Ovary (tissue), 9 donors: ENCODE measurements around the gene VPS33B. TPM values are rescaled to one million over a fixed set of nuclear protein-coding genes. Genes with fewer than 3 reads are reported as not detected.
"Not testable (repeated sequence)": the region's sequence is repeated elsewhere in the genome, so short reads cannot be mapped to it uniquely, and the experiment has no call there.

Source experiments
- DNase-seq, 5 donors: peaks; one replicate each; pipeline ENCODE4 v3.0.0-alpha.2; 2019 to 2020
- H3K27ac ChIP-seq, 2 donors: fragments of 200-600 bp; one replicate each; pipeline versions ENCODE4 v1.5.1 to v1.8.0; 2019 to 2022
- H3K27me3 ChIP-seq: fragments of 200-600 bp; one replicate; pipeline ENCODE4 v1.8.0; 2022
- H3K36me3 ChIP-seq: fragments of 200-600 bp; sonication (generic); one replicate; pipeline ENCODE4 v1.5.1; 2019
- H3K4me1 ChIP-seq: one replicate; pipeline ENCODE4 v1.8.1; 2013; ENCODE audit warnings: mild to moderate bottlenecking, moderate library complexity; ENCODE audit not compliant: insufficient read depth
- H3K4me3 ChIP-seq: fragments of 200-600 bp; sonication (generic); one replicate; pipeline ENCODE4 v1.5.1; 2017
- H3K9me3 ChIP-seq, 2 donors: fragments of 200-600 bp in 1 of 2; sonication (generic) in 1 of 2; one replicate each; pipeline versions ENCODE4 v1.5.1 to v1.8.1; 2013 to 2019; ENCODE audit warnings: mild to moderate bottlenecking in 1 of 2, moderate library complexity in 1 of 2
- EP300 ChIP-seq: sonication (generic); formaldehyde crosslinking; IDR thresholded peaks from one replicate; pipeline ENCODE4 v1.6.1; 2017; ENCODE audit warnings: antibody characterized with exemption
- POLR2A ChIP-seq: fragments of 450-650 bp; IDR thresholded peaks from one replicate; pipeline ENCODE4 v1.6.1; 2017; ENCODE audit warnings: antibody characterized with exemption, mild to moderate bottlenecking, moderate library complexity
- WGBS, 3 donors: extraction: QIAGEN DNeasy Blood & Tissue Kit in 1 of 3; methylation state at CpG; one replicate each; pipeline versions ENCODE4 v1.1.5 to v1.1.7; 2013 to 2017; 5-methylcytosine and 5-hydroxymethylcytosine counted together
- intact Hi-C, 4 donors: fragments of 100-400 bp; cut with DNase I; formaldehyde crosslinking; loops; one replicate each; pipeline versions ENCODE4 v1.11.0 to v1.15.1; 2022 to 2023
- polyA plus RNA-seq, 2 donors: library from polyadenylated mRNA; stranded (reverse); fragments of 200-250 nt in 1 of 2; fragments of 350-450 nt in 1 of 2; fragmentation: Illumina TruSeq in 1 of 2; extraction: RNeasy Lipid Tissue Mini Kit (QIAGEN cat#74804) in 1 of 2; gene quantifications; one replicate each; pipeline ENCODE4 v1.2.3, GENCODE V29; 2013 to 2014
- total RNA-seq, 7 donors: library from RNA; depleted of rRNA in 2 of 7; stranded (reverse); fragments of >200 nt in 2 of 7; fragmentation: NEBNext Ultra II Directional in 3 of 7; extraction: Animal tissue kit (Norgen Biotek cat#: 25700) in 3 of 7; gene quantifications; one replicate each; pipeline versions ENCODE4 v1.1.0 to v1.2.4, GENCODE V29; 2016 to 2023
- TF ChIP-seq, protein P1 (sequence below), 3 donors: fragments of 450-650 bp in 2 of 3; fragments of 200-600 bp in 1 of 3; IDR thresholded peaks; one replicate each; pipeline versions ENCODE4 v1.5.1 to v1.8.0; 2016 to 2022; ENCODE audit warnings: antibody characterized with exemption in 3 of 3, mild to moderate bottlenecking in 1 of 3
- donor health status: DM: no; HTN: no; CAD: no; lungs with moderate emphysema.
- donor health status: DM: no; HTN: no; CAD: no.
- donor health status: Bipolar disorder and iron deficiency.
- donor health status: DM: yes; HTN: yes; CAD: no.
- donor health status: DM: no; HTN: no; CAD: no.
- donor health status: DM: yes; HTN: yes; CAD: no.

Gene VPS33B
- total and polyA plus RNA-seq, 9 donors = 8.5 to 17.4 (median 13.2) TPM

DNA sequence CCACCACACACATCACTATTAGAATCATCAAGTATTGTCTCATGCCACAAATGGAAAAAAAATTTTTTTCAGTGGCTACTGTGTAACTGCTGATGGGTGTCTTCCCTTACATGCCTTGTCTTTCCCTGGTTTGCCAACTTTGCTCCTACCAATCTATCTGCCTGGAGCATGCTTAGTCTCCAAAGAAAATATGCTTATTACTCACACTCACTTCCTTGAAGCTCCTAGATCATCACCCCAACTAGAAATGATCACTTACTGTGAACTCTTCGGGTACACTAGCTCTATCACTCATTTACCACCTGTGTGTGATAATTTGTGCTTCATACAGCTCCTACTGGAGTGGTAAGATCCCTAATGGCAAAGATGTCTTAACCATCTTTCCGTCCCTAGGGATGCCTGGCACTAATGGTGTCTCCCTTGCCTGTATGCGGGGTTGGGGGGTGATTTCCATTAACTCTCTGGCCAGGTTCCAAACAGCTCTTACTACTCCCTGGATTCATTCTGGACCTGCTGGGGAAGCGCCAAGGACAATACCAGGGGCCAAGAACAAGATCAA is 799 bp downstream of the VPS33B start:
- no peak for DNase-seq
- no peaks in the 10 kb centered on the region for H3K9me3 ChIP-seq
- 2 to 9% (median 8%) methylated on average over 4 of the region's 4 CpGs for WGBS, 3 donors
- no peak overlapping the region for H3K27ac ChIP-seq
- H3K36me3 ChIP-seq = no peaks in the 10 kb centered on the region
- intact Hi-C loops = no loop called here
- H3K27me3 ChIP-seq = no peaks in the 10 kb centered on the region
- peaks cover 3% of the 10 kb centered on the region for H3K4me1 ChIP-seq
- H3K4me3 ChIP-seq = peak overlapping the region; percentile 92
- TF ChIP-seq, protein P1, sequence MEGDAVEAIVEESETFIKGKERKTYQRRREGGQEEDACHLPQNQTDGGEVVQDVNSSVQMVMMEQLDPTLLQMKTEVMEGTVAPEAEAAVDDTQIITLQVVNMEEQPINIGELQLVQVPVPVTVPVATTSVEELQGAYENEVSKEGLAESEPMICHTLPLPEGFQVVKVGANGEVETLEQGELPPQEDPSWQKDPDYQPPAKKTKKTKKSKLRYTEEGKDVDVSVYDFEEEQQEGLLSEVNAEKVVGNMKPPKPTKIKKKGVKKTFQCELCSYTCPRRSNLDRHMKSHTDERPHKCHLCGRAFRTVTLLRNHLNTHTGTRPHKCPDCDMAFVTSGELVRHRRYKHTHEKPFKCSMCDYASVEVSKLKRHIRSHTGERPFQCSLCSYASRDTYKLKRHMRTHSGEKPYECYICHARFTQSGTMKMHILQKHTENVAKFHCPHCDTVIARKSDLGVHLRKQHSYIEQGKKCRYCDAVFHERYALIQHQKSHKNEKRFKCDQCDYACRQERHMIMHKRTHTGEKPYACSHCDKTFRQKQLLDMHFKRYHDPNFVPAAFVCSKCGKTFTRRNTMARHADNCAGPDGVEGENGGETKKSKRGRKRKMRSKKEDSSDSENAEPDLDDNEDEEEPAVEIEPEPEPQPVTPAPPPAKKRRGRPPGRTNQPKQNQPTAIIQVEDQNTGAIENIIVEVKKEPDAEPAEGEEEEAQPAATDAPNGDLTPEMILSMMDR (IDR thresholded peaks at IDR 0.05) = no peak

DNA sequence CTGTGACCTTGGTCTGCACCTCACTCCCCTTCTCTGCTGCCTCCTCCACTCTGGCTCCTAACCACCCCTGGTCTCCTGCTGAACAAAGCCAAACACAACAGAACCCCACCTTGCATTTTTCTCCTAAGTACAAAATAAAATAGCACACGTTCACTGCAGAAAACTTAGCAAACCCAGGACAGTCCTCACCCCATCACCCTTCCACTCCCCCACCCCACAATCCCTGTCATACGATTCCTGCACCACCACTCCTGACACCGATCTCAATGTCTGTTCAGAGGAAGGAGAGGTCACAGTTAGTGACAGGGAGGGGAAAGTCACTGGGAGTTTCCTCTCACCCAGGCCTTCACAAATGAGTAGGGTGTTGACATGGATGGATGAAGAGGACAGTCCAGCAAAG is 4.2 kb downstream of the VPS33B start:
- intact Hi-C loops = no loop called here
- no peaks in the 10 kb centered on the region for H3K9me3 ChIP-seq
- WGBS, 3 donors = 62 to 71% (median 64%) methylated on average over 3 of the region's 3 CpGs
- H3K27ac ChIP-seq = no peak overlapping the region
- no peaks in the 10 kb centered on the region for H3K36me3 ChIP-seq
- H3K4me1 ChIP-seq = peaks cover 3% of the 10 kb centered on the region
- H3K4me3 ChIP-seq = no peak overlapping the region
- TF ChIP-seq, protein P1 (IDR thresholded peaks at IDR 0.05) = no peak
- TF ChIP-seq POLR2A (no peak), EP300 (no peak)
- DNase-seq = no peak
- no peaks in the 10 kb centered on the region for H3K27me3 ChIP-seq

DNA sequence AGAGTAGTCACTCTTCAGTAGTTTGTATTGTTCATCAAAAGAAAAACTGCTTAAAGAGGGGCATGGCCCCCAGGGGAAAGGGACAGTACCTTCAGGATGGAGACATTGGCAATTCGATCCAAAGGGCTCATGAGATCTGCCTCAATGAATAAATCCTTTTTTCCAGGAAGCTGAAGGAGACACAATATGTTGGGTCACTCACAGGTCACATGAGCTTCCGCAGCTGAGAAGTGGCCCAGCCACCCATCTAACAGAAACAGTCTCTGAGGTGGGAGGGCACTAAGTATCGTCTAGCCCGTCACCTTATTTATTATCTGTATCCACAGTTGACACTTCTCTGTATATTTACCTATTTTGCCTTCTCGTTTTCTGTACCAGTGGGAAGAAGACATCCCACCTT is 4.7 kb downstream of the VPS33B start:
- TF ChIP-seq POLR2A (no peak), EP300 (no peak)
- TF ChIP-seq, protein P1 (IDR thresholded peaks at IDR 0.05) = no peak
- no peaks in the 10 kb centered on the region for H3K27me3 ChIP-seq
- H3K27ac ChIP-seq = no peak overlapping the region
- peaks cover 3% of the 10 kb centered on the region for H3K4me1 ChIP-seq
- 64 to 73% (median 70%) methylated on average over 5 of the region's 5 CpGs for WGBS, 3 donors
- H3K4me3 ChIP-seq = no peak overlapping the region
- DNase-seq = no peak
- H3K9me3 ChIP-seq = no peaks in the 10 kb centered on the region
- intact Hi-C loops = no loop called here
- no peaks in the 10 kb centered on the region for H3K36me3 ChIP-seq

- H3K4me3 ChIP-seq, H3K9me3 ChIP-seq, H3K27ac ChIP-seq, H3K27me3 ChIP-seq, H3K36me3 ChIP-seq, intact Hi-C loops, H3K4me1 ChIP-seq, DNase-seq: not testable (repeated sequence)
- WGBS, 3 donors = 90 to 97% (median 91%) methylated on average over 10 of the region's 10 CpGs
Observed at GRCh38 chr15:91013701-91014100, 8.7 kb downstream of the VPS33B start.

DNA sequence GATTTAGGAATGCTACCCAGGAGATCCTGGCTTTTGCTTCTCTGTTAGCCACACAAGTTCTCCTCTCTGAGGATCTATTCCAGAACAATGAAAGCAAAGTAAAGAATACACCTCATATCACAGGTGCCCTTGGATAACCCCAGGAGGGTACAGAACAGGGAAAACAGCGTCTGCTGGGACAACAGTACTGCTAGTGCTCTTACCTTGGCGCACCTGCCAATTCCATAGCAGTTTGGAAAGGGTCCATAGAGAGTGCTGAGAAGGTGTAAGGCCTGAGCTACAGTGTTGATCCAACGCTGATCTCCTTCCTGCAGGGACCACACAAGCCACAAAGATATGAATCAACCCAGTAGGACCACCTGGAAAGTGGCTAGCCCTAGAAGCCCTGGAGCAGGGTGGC is 15.1 kb downstream of the VPS33B start:
- WGBS, 3 donors = 85 to 99% (median 91%) methylated on average over 3 of the region's 3 CpGs
- Histone ChIP-seq H3K36me3 (no peaks in the 10 kb centered on the region), H3K27me3 (no peaks in the 10 kb centered on the region), H3K4me3 (no peak overlapping the region), H3K27ac (no peak overlapping the region), H3K9me3 (no peaks in the 10 kb centered on the region), H3K4me1 (no peaks in the 10 kb centered on the region)
- intact Hi-C loops = no loop called here
- DNase-seq = no peak
- TF ChIP-seq POLR2A (no peak), EP300 (no peak)
- TF ChIP-seq, protein P1 (IDR thresholded peaks at IDR 0.05) = no peak
